PC-3 (cell line): Measurements from ENCODE around the gene LRP10. TPM values are rescaled to one million over a fixed set of nuclear protein-coding genes. Genes with fewer than 3 reads are reported as not detected.

Experiments used
- ATAC-seq: fragments of 200-7000 bp; cut with Tn5 transposase; 2 replicates; pipeline ENCODE4 v1.9.1; 2020; ENCODE audit warnings: mild to moderate bottlenecking, moderate library complexity
- BruUV-seq: library from RNA; stranded (reverse); fragments of 400-500 nt; replicated peaks from 2 replicates; lab custom pipeline; 2021; lab: Mats Ljungman, UMichigan
- CTCF ChIA-PET: fragments of 300-600 bp; sonication (Branson Sonifier 250); formaldehyde crosslinking; loops from one replicate; lab custom pipeline; 2022; ENCODE audit warnings: antibody characterized with exemption; lab: Charles Lee
- POLR2A ChIA-PET: fragments of 300-600 bp; sonication (Branson Sonifier 250); formaldehyde crosslinking; loops from one replicate; lab custom pipeline; 2022; ENCODE audit warnings: antibody characterized with exemption; ENCODE audit not compliant: unreplicated experiment; lab: Charles Lee
- DNase-seq: peaks from one replicate; pipeline ENCODE4 v3.0.0-alpha.2; 2015
- H2AFZ ChIP-seq: fragments of 300-600 bp; sonication (generic); 2 replicates; pipeline ENCODE4 v1.6.0; 2016; ENCODE audit warnings: antibody characterized with exemption, low read length
- H3F3A ChIP-seq: fragments of 300-600 bp; sonication (generic); one replicate; pipeline ENCODE4 v1.6.0; 2017; ENCODE audit warnings: antibody characterized with exemption, low read length, control low read depth, mild to moderate bottlenecking; ENCODE audit not compliant: unreplicated experiment
- H3K27ac ChIP-seq: fragments of 300-600 bp; sonication (generic); 2 replicates; pipeline ENCODE4 v1.5.1; 2016; ENCODE audit warnings: mild to moderate bottlenecking, low read length
- H3K27me3 ChIP-seq: fragments of 300-600 bp; sonication (generic); 2 replicates; pipeline ENCODE4 v1.6.1; 2016; ENCODE audit warnings: low read length, mixed read lengths
- H3K36me3 ChIP-seq: fragments of 300-600 bp; sonication (generic); 2 replicates; pipeline ENCODE4 v1.6.1; 2016; ENCODE audit warnings: low read depth, mixed run types, low read length, mixed read lengths
- H3K4me1 ChIP-seq: fragments of 300-600 bp; sonication (generic); 2 replicates; pipeline ENCODE4 v1.5.1; 2016; ENCODE audit warnings: low read length; ENCODE audit not compliant: insufficient read depth
- H3K4me2 ChIP-seq: fragments of 300-600 bp; sonication (generic); 2 replicates; pipeline ENCODE4 v1.6.0; 2016; ENCODE audit warnings: low read length
- H3K4me3 ChIP-seq: fragments of 300-600 bp; sonication (generic); 2 replicates; pipeline ENCODE4 v1.5.1; 2016; ENCODE audit warnings: mild to moderate bottlenecking, low read length, mixed read lengths
- H3K79me2 ChIP-seq: fragments of 300-600 bp; sonication (generic); 2 replicates; pipeline ENCODE4 v1.6.1; 2017; ENCODE audit warnings: low read length, mixed read lengths
- H3K9ac ChIP-seq: fragments of 300-600 bp; sonication (generic); 2 replicates; pipeline ENCODE4 v1.6.0; 2016; ENCODE audit warnings: mild to moderate bottlenecking, low read length
- H3K9me2 ChIP-seq: fragments of 300-600 bp; sonication (generic); replicated peaks from 2 replicates; pipeline ENCODE4 v1.6.1; 2016; ENCODE audit warnings: mixed run types, low read length, mixed read lengths
- H3K9me3 ChIP-seq: fragments of 300-600 bp; sonication (generic); 2 replicates; pipeline ENCODE4 v1.6.1; 2016; ENCODE audit warnings: low read length, mixed read lengths
- H4K20me1 ChIP-seq: fragments of 300-600 bp; sonication (generic); 2 replicates; pipeline ENCODE4 v1.6.1; 2016; ENCODE audit warnings: low read length, mixed read lengths
- CTCF ChIP-seq: fragments of 300-600 bp; sonication (generic); conservative IDR thresholded peaks from 2 replicates; pipeline ENCODE4 v1.5.1; 2017; ENCODE audit warnings: antibody characterized with exemption, low read depth, mild to moderate bottlenecking, low read length
- EZH2 ChIP-seq: fragments of 300-600 bp; sonication (generic); IDR thresholded peaks from one replicate; pipeline ENCODE4 v1.6.1; 2017; ENCODE audit warnings: antibody characterized with exemption, mild to moderate bottlenecking, low read length; ENCODE audit not compliant: unreplicated experiment
- EZH2phosphoT487 ChIP-seq: fragments of 300-600 bp; sonication (generic); IDR thresholded peaks from 2 replicates; pipeline ENCODE4 v1.6.1; 2018; ENCODE audit warnings: mild to moderate bottlenecking, antibody characterized with exemption, low read length, borderline replicate concordance
- intact Hi-C: fragments of 100-400 bp; cut with micrococcal nuclease; formaldehyde crosslinking; loops from 2 replicates; pipeline ENCODE4 v1.9.0; 2023
- total RNA-seq: library from RNA; depleted of rRNA; stranded (reverse); fragments of >200 nt; gene quantifications from 2 replicates; pipeline ENCODE4 v1.2.3, GENCODE V29; 2014

LRP10 gene
- total RNA-seq, 1 experiment from 2014 or later, result 46.5 TPM

GRCh38 chr14:22888662-22889061, 17.1 kb downstream of the LRP10 start:
- Histone ChIP-seq H3K4me3 (no peak overlapping the region; the same call in 1 of the 2 replicates), H4K20me1 (no peaks in the 10 kb centered on the region), H3K36me3 (no peaks in the 10 kb centered on the region), H3K4me2 (peak overlapping the region; percentile 92), H3K27me3 (no peaks in the 10 kb centered on the region), H3K79me2 (peaks cover 11% of the 10 kb centered on the region), H2AFZ (no peak overlapping the region), H3F3A (no peaks in the 10 kb centered on the region), H3K9ac (no peak overlapping the region), H3K27ac (no peak overlapping the region), H3K9me2 (no peaks in the 10 kb centered on the region), H3K9me3 (no peaks in the 10 kb centered on the region), H3K4me1 (peaks cover 18% of the 10 kb centered on the region)
- TF ChIP-seq CTCF (no peak), EZH2 (no peak), EZH2phosphoT487 (no peak)
- DNase-seq (no peak), ATAC-seq (no peak)
- intact Hi-C loops, result no loop called here
- CTCF ChIA-PET, result interaction anchor here (0.6 kb wide), 1 partner anchor 532 kb away, joined by 4 read pairs; no protein-coding TSS in a partner anchor
- no TSS peak for BruUV-seq
- POLR2A ChIA-PET, result interaction anchor here (0.5 kb wide), 1 partner anchor 17 kb away, joined by 3 read pairs; the partner anchor contains the start of gene LRP10

GRCh38 chr14:22890416-22890815, 18.9 kb downstream of the LRP10 start:
- BruUV-seq, result no TSS peak

More at GRCh38 chr14:22890416-22890815, 18.9 kb downstream of the LRP10 start:
- H3K9me2 ChIP-seq, result no peaks in the 10 kb centered on the region
- intact Hi-C loops, result no loop called here
- ATAC-seq (no peak), DNase-seq (no peak)
- H3K36me3 ChIP-seq, result no peaks in the 10 kb centered on the region
- no peaks in the 10 kb centered on the region for H3K27me3 ChIP-seq
- no peak overlapping the region for H3K4me2 ChIP-seq
- no peaks in the 10 kb centered on the region for H4K20me1 ChIP-seq
- H3K4me1 ChIP-seq, result peaks cover 18% of the 10 kb centered on the region
- no peak overlapping the region for H3K9ac ChIP-seq
- H3K4me3 ChIP-seq, result no peak overlapping the region
- CTCF ChIA-PET, result no interaction called here
- no peak for TF ChIP-seq EZH2phosphoT487
- TF ChIP-seq EZH2, result no peak
- no peak for TF ChIP-seq CTCF
- no peak overlapping the region for H3K27ac ChIP-seq
- POLR2A ChIA-PET, result interaction anchor here (0.6 kb wide), 1 partner anchor 61 kb away, joined by 3 read pairs; no protein-coding TSS in a partner anchor
- peaks cover 11% of the 10 kb centered on the region for H3K79me2 ChIP-seq
- no peak overlapping the region for H2AFZ ChIP-seq
- H3K9me3 ChIP-seq, result no peaks in the 10 kb centered on the region
- H3F3A ChIP-seq, result no peaks in the 10 kb centered on the region
